22Rv1 (cell line): ENCODE results near the gene SEPTIN5.

Source experiments
- H3K27ac ChIP-seq: fragments of 450-650 bp; 2 replicates; pipeline ENCODE4 v1.5.1; 2017
- CTCF ChIP-seq: fragments of 450-650 bp; IDR thresholded peaks from 2 replicates; pipeline ENCODE4 v1.5.1; 2017; ENCODE audit warnings: mild to moderate bottlenecking
- ZFX ChIP-seq: fragments of 450-650 bp; IDR thresholded peaks from 2 replicates; pipeline ENCODE4 v1.6.1; 2017; ENCODE audit warnings: antibody characterized with exemption, borderline replicate concordance

The SEPTIN5 gene

GRCh38 chr22:19746726-19747125 is 32.4 kb downstream of the SEPTIN5 start:
- no peak for TF ChIP-seq ZFX
- no peak for TF ChIP-seq CTCF
- H3K27ac ChIP-seq, result no peak overlapping the region

GRCh38 chr22:19747551-19747950 is 33.2 kb downstream of the SEPTIN5 start:
- H3K27ac ChIP-seq, result no peak overlapping the region
- TF ChIP-seq ZFX (no peak), CTCF (no peak)

GRCh38 chr22:19748139-19748538 is 33.8 kb downstream of the SEPTIN5 start:
- TF ChIP-seq ZFX (no peak), CTCF (no peak)
- no peak overlapping the region for H3K27ac ChIP-seq

GRCh38 chr22:19748991-19749664 is 34.8 kb downstream of the SEPTIN5 start:
- TF ChIP-seq ZFX, result no peak
- no peak for TF ChIP-seq CTCF
- H3K27ac ChIP-seq, result no peak overlapping the region

GRCh38 chr22:19749876-19750275 is 35.6 kb downstream of the SEPTIN5 start:
- no peak for TF ChIP-seq CTCF
- TF ChIP-seq ZFX, result no peak
- no peak overlapping the region for H3K27ac ChIP-seq

- TF ChIP-seq ZFX (no peak), CTCF (no peak)
- no peak overlapping the region for H3K27ac ChIP-seq
These were observed 36.5 kb downstream of the SEPTIN5 start for GRCh38 chr22:19750507-19751490.
